ENCODE results near the gene ALCAM.
A peak's percentile ranks its signal among the peaks of the same experiment; 100 is the strongest.

Gene ALCAM

GRCh38 chr3:105527535-105527934, 160.8 kb downstream of the ALCAM start:
- DNase-seq (ENCODE audit: low read depth, low spot score): no peak

- DNase-seq (ENCODE audit: low read depth, low spot score): no peak
Observed at GRCh38 chr3:105527949-105528348, 161.2 kb downstream of the ALCAM start.

- DNase-seq (ENCODE audit: low read depth, low spot score): no peak
Observed at GRCh38 chr3:105528955-105529354, 162.2 kb downstream of the ALCAM start.

GRCh38 chr3:105529456-105529855, 162.7 kb downstream of the ALCAM start:
- no peak for DNase-seq (ENCODE audit: low read depth, low spot score)

GRCh38 chr3:105532251-105532650, 165.5 kb downstream of the ALCAM start:
- no peak for DNase-seq (ENCODE audit: low read depth, low spot score)

- peak; percentile 50 for DNase-seq (ENCODE audit: low read depth, low spot score)
Observed at GRCh38 chr3:105533960-105534359, 167.3 kb downstream of the ALCAM start.

DNA sequence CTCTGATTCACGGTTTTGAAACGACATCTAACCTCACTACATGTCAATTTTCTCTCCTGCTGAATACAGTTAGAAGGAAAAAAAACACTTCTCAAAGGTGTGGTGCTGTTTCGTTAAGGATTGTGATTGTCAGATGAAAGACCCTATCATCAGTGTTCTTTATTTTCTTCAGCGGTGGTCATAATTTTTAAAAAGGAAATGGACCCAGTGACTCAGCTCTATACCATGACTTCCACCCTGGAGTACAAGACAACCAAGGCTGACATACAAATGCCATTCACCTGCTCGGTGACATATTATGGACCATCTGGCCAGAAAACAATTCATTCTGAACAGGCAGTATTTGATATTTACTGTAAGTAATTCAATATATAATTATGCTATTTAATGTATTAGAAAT, 167.8 kb downstream of the ALCAM start:
- no peak for DNase-seq (ENCODE audit: low read depth, low spot score)

- no peak for DNase-seq (ENCODE audit: low read depth, low spot score)
Observed at GRCh38 chr3:105537371-105538080, 170.8 kb downstream of the ALCAM start.

- DNase-seq (ENCODE audit: low read depth, low spot score): no peak
Observed at GRCh38 chr3:105538483-105538882, 171.8 kb downstream of the ALCAM start.

DNA sequence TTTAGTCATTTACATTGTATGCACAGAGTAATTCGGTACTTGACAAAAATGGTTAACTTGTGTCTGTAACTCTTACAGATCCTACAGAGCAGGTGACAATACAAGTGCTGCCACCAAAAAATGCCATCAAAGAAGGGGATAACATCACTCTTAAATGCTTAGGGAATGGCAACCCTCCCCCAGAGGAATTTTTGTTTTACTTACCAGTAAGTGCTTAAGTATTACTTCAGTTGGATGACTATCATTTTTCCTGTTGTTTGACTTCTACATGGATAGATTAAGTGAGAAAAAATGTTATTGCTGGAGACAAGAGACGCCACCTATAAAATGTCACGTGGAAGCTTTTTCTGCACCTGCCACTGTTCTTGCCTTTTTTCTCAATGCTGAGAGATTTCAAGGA, 173.2 kb downstream of the ALCAM start:
- DNase-seq (ENCODE audit: low read depth, low spot score): no peak

DNA sequence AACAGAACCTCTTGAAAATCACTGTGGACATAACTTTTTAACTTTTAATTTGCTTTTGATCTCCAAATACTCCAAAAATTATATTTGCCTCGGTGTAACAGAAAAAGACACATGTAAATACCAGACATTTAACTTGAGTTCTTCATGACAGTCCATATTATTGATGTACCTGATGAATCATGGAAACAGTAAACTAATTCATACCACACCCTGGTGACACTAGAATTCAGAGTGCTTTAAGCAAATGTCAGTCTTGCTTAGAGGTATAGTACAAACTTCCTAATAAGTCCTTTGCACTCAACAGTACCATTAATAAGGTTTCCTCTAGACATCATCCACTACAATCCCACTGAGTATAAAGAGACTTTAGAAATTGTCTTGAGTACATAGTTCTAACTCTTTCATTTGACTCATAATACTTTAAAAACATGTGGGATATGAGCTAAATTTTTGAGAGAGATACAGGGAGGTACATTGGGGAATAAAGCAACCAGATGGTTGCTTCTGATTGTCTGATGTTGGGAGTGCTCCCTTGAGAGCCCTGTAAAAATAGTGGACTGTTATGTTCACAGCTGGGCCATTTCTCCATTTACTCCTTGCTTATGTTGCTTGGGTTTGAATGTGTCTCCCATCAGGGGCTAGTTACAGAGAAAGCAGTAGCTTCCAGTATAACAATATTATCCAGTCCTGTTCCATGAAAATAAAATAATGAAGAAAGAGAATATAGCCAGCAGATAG, 175.7 kb downstream of the ALCAM start:
- no peak for DNase-seq (ENCODE audit: low read depth, low spot score)

DNA sequence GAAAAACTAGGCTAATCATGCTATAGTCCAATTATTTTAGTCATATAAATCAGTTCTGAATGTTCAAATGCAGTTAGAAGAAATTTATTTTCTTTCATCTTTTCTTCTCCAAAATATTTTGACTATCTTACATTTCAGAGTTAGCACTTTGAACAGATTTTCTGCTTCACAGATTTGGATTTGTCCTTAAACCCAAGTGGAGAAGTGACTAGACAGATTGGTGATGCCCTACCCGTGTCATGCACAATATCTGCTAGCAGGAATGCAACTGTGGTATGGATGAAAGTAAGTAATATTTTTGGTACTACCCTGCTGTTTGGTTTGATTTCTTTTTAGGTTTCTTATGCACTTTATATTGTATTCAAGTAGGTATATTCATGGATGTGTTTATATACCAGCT, 178.3 kb downstream of the ALCAM start:
- DNase-seq (ENCODE audit: low read depth, low spot score): no peak

DNA sequence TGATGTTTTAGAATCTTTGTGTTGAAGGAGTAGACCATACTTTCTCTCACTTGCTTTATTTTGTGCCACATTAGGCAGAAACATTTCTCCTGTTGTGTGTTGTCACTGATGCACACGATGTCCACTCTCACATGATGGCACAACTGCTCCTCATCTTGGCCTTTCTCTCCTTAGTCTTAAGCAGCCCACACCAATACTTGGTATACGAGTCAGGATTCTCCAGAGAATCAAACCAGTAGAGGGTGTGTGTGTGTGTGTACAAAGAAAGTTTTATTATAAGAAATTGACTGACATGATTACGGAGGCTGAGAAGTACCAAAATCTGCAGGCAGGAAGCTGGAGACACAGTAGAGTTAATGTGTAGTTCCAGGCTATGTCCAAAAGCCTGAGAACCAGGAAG, 187.1 kb downstream of the ALCAM start:
- DNase-seq (ENCODE audit: low read depth, low spot score): no peak

DNA sequence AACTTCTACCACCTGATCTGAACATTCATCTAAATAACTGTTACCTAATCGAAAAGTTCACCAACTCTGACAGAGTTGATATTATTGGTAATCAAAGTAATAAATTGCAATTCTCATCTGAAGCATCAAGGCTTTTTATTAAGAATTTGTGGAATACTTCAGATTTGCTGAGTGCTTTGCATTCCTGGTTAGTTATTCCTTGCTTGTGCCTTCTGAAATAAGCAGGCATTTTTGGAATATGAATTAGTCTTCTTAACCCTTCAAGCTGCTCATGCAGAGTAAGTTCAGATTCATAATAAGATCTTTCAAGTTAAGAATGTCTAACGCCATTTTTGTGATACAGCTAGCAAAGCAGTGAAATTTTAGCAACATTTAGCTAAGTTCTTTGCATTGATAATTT, 188.5 kb downstream of the ALCAM start:
- DNase-seq (ENCODE audit: low read depth, low spot score): peak; percentile 27

GRCh38 chr3:105559856-105560255, 193.1 kb downstream of the ALCAM start:
- no peak for DNase-seq (ENCODE audit: low read depth, low spot score)

- DNase-seq (ENCODE audit: low read depth, low spot score): no peak
Observed at GRCh38 chr3:105561876-105562275, 195.2 kb downstream of the ALCAM start.

DNA sequence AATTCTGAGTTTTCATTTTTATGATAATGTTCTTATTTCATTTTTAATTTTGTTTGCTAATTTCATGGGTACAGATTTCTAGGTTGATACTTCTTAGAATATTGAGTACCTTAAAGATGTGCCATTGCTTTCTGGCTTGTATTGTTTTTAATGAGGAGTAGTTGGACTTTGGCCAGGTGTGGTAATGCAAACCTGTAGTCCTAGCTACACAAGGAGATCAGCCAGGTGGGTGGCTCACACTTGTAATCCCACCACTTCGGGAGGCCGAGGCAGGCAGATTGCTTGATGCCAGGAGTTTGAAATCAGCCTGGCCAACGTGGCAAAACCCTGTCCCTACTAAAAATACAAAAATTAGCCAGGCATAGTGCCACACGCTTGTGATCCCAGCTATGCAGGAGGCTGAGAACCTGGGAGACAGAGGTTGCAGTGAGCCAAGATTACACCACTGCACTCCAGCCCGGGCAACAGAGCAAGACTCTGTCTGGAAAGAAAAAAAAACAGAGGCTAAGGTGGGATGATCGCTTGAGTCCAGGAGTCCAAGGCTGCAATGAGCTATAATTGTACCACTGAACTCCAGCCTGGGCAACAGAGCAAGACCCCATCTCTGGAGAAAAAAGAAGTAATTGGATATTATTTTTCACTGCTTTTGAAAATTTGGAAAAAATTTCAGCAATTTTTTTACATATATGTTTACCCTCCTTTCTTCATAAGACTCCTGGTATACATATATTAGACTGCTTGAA, 198.0 kb downstream of the ALCAM start:
- no peak for DNase-seq (ENCODE audit: low read depth, low spot score)

GRCh38 chr3:105571005-105571404, 204.3 kb downstream of the ALCAM start:
- DNase-seq (ENCODE audit: low read depth, low spot score): no peak

- no peak for DNase-seq (ENCODE audit: low read depth, low spot score)
Observed at GRCh38 chr3:105572501-105572900, 205.8 kb downstream of the ALCAM start.

GRCh38 chr3:105579439-105579838, 212.7 kb downstream of the ALCAM start:
- no peak for DNase-seq (ENCODE audit: low read depth, low spot score)

- peak; percentile 33 for DNase-seq (ENCODE audit: low read depth, low spot score)
Observed at GRCh38 chr3:105580296-105580965, 213.7 kb downstream of the ALCAM start.

- no peak for DNase-seq (ENCODE audit: low read depth, low spot score)
Observed at GRCh38 chr3:105582015-105582414, 215.3 kb downstream of the ALCAM start.
